Activated CD4-positive, alpha-beta T cell treated with anti-CD3 and anti-CD28 coated beads, Interleukin-2, Interleukin-6, amounts not matched to agents 100 ng/mL and 50 ng/mL, durations not matched to agents 16 hours and 8 hours (primary cell): Measurements from ENCODE around the gene TRMT61B.

Experiments used
- DNase-seq: peaks from one replicate; pipeline ENCODE4 v3.0.0-alpha.2; 2020

Gene TRMT61B

DNA sequence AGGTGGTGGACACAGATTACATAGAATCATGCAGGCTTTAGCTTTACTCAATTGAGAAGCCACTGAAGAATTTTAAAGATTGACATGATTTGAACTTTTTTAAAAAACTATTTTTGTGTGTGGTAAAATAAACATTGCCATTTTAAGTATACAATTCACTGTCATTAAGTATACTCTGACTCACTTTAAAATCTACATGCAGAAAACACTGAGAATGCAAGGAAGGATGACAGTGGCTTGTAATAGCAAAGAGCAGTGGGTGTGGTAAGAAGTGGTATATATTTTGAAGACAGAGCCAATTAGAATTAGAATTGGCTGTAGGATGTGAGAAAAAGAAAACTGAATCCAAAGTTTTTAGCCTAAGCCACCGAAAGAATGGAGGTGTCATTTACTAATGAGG lies 14.9 kb downstream of the TRMT61B start:
- DNase-seq: no peak

DNA sequence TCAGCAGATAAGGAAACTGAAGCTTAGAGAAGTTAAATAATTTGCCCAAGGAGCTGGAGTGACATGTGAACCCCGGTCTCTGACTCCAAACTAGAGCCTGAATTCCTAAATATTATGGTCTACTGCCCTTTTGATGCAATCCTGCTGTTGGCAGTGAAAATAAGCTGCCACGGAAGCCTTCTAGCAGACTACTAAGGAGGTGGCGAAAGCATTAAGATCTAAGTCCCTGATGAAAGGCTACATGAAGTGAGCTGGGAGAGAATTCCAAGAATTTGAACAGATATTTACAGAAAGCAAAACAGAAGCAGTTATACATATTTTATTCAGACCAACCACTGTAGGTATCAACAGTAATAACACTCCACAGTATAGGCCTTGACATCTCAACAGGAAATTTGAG lies 28.1 kb downstream of the TRMT61B start:
- no peak for DNase-seq

DNA sequence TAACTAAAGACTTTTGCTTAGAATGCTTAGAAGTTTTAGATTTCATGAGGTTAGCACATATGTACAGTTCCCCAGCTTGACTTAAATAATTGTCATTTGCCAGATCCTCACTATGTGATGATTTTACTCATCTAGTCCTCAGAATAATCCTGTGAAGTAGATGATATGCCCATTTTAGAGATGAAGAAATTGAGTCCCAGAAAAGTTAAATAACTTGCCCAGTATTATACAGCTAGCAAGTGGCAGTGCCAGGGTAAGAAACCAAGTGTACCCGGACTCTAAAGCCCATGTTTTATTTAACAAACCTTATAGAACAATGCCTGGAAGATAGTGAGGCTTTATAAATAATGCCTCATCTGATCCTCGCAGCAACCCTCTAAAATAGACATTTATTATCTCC lies 31.1 kb downstream of the TRMT61B start:
- no peak for DNase-seq

DNA sequence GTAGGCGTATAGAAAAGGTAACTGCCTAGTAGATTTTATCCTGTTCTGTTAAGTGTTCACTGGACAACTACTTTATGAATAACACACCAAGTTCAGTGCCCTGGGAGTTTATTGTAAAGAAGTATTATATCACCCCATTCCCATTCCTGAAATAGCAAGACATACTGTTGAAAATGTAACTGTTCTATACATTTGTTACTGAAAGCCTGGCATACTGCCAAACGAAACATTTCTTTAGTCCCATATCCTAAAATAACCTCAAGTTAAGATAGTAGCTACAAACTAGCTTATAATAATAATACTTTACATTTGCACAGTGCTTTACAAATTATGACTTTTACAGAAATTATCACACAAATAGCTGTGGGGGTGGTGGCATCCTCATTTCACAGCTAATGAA lies 34.3 kb downstream of the TRMT61B start:
- no peak for DNase-seq

DNA sequence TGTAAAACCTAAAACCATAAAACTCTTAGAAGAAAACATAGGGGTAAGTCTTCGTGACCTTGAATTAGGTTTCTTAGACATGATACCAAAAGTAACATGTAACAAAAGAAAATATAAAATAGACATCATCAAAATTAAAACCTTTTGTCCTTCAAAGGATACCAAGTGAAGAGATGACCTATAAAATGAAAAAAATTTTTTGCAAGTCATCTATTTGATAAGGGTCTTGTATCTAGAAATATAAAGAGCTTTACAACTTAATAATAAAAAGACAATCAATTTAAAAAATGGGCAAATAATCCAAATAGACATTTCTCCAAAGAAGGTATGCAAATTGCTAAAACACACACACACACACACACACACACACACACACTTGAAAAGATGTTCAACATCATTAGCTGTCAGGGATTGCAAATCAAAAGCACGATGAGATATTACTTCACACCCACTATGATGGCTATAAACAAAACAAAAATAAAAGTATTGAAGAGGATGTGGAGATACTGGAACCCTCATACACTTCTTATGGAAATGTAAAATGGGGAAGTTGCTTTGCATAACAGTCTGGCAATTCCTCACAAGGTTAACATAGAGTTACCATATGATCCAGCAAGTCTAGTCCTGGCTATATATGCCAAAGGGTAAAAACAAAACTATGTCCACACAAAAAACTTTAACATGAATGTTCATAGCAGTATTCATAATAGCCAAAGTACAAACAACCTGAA lies 36.2 kb downstream of the TRMT61B start:
- DNase-seq: no peak

DNA sequence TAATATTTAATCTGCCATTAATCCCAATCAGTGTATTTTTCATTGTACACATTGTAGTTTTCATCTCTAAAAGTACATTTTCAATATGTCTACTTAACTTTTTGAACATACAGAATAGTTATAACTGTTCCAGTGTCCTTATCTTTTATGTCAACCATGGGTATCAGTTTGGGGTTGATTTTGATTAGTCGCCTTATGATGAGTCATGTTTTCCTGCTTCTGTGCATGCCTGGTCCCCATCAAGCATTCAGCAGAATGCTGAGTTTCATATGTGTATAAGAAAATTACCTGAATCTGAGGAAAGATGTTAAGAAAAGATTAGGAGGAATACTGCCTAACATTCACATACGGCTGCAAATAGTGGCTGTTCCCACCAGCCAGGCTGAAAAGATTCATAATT lies 41.7 kb downstream of the TRMT61B start:
- DNase-seq: peak; percentile 9

DNA sequence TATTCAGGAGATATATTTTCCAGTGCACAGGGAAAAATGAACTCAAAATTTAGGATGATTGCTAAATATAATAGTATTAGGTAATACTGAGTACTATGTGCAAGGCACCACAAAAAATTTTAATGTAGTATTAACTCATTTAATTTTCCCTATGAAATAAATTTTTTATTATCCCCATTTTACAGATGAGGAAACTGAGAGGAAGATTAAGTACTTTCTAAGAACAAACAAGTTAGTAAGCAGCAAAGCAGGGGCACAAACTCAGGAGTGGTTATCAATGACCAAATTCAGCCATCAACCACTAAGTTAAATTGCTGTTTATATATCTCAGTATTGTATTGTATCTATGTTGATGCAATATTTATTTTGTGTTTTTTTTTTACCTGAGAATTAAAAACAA lies 45.2 kb downstream of the TRMT61B start:
- DNase-seq: no peak

DNA sequence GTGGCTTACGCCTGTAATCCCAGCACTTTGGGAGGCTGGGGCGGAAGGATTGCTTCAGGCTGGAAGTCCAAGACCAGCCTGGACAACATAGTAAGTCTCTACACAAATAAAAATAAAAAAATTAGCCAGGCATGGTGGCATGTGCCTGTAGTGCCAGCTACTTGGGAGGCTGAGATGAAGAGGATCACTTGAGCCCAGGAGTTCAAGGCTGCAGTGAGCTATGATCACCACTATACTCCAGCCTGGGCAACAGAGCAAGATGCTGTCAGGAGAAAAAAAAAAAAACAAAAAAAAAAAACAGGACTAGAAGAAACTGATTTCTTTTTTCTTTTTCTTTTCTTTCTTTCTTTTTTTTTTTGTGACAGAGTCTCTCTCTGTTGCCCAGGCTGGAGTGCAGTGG lies 45.9 kb downstream of the TRMT61B start:
- DNase-seq: no peak

DNA sequence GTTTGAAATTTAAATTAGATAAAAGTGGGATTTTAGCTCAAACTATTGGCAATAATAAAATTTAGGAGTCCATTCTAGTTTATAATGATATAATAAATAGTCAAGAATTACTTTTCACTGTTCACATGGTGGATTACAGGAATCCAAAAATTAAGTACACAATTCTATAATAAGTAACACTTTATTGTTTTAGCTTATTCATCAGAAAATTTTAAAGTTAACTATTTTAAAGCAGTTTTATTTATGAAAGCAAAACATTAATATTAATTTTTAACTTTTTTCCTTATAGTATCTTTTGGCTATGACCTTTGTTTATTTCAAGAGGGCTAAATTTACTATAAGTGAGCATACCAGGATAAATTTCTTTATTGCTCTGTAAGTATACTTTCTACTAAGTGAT lies 48.1 kb downstream of the TRMT61B start:
- no peak for DNase-seq

DNA sequence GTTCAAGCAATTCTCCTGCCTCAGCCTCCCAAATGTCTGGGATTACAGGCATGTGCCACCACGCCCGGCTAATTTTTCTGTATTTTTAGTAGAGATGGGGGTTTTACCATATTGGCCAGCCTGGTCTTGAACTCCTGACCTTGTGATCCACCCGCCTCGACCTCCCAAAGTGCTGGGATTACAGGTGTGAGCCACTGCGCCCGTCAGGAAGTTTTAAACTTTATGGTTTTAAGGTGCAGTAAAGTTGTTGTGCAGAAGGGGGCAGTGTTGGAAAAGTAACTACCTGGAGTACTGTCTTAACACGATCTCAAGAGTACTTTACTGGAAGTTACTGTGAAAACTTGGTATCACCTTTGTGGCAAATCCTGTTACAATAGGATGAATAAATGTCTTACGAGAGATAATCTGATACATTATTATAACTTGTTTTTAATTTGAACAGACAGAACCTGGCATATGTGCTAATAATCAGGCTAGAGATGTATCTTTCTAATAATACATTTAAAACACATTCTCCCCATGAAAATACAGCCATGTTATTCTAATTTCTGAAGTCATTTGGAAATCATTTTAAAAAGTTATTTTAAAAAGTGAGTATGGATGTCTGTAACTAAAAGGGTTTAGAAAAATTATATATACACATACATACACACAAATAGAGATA lies 48.7 kb downstream of the TRMT61B start:
- DNase-seq: peak; percentile 82

DNA sequence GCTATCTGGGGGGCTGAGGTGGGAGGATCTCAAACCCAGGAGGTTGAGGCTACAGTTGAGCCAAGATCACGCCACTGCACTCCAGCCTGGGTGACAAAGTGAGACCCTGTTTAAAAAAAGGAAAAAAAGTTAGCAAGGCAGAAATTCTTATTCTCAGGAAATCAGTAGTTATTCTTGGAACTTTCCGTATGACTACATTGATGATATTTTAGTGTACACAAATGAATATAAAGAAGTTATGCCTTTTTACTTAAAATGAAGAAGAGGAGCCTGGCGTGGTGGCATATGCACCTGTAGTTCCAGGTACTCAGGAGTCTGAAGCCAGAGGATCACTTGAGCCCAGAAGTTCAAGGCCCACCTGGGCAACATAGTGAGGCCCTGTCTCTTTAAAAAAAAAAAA lies 52.1 kb downstream of the TRMT61B start:
- DNase-seq: peak; percentile 27

DNA sequence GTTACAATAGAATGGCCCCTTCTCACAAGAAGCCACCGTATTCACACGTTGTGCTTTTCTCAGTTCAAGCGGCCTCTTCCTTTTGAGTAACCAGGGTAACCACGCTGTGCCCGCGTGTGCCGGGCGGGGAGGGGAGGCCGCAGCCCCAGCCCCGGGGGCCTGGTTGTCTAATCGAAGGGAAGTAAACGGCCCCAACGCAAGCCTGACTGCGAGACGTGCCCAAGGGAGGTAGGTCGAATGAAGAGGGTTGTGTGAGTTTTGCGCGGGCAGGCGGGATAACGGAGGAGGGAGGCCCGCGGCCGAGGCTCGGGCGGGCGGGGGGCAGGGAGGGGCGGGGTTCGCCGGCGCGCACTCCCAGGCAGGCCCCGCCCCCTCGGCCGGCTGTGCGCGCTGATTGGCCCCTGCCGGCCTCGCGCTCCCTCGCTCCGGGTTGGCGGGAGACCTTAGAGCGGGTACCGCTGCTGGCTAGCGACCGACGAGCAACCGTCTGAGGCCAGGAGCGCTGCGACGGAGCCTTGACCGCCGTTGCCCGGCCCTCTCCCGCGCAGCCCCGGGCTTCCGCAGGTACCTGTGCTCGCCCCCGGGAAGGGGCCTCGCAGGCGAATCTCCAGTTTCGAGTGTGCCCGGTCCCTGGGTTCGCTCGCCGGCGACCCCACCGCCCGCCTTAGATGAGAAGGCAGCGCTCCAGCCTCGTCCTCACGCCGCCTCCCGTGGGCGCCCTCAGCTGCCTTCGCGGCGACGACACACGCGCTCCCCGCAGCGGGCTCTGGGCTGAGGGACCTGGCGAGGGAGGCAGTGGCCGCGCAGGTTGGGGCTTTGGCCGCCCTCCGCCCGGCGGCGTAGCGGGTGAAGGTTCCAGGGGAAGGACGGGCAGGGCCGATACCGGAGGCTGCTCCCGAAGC lies 59.5 kb downstream of the TRMT61B start, which contains the start of gene SPDYA:
TSS of gene SPDYA (plus strand) at position 451 of the 902 bp plus-strand sequence. CDS start 5,181 bp downstream, outside the sequence.
- DNase-seq: peak; percentile 88

DNA sequence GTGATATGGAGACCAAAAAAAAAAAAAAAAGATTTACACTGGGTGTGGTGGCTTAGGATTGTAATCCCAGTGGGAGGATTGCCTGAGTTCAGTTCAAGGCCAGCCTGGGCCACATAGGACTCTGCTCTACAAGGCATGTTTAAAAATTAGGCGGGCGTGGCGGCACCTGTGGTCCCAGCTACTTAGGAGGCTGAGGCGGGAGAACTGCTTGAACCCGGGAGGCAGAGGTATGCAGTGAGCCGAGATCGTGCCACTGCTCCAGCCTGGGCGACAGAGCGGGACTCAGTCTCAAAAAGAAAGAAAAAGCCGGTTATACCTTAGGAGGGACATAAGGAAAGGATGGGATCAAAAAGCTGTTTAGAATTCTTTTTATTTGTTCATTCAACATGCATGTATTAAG lies 60.2 kb downstream of the TRMT61B start:
- no peak for DNase-seq

DNA sequence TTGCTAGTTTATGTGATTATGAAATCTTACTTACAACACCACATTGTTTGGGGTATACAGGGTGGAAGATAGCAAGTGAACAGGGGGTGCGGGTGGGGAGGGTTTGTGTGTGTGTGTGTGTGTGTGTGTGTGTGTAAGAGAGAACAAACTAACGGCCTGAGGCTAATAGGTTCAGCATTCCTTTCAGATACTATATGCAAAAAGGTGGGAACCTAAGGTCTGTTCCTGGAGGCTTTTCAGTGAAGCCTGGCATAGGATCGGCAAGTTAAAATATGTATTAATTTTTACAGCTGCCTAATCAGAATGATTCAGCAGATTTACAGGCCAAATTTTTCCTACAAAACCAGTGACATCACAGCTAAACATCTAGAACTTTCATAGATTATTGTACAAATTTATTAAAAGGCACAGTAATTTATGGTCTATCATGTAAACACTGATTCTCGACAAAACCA lies 67.1 kb downstream of the TRMT61B start:
- DNase-seq: no peak

DNA sequence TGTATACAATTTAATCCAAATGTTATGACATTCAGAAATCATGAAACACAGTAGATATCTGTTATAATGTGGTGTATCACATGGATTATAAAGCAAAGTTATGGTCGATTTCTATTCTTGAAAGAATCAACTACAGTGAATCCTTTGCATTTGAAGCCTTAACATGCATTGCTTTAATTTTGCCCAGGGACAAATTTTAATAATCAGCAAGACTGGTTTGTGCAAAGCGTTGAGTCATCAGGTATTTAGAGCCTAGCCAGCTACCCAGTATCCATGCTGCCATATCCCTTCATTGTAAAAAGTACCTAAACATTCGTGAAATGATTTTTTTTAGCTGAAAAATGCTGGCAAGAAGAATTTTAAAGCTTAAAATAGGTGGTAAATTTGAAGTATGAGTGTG lies 68.4 kb downstream of the TRMT61B start:
- DNase-seq: no peak
